ENCODE data around the gene FTSJ3.
"Not testable (repeated sequence)": the region's sequence is repeated elsewhere in the genome, so short reads cannot be mapped to it uniquely, and the experiment has no call there.

The FTSJ3 gene

GRCh38 chr17:63822537-63822936 lies 4.9 kb downstream of the FTSJ3 start:
- ATAC-seq = no peak
- no peak overlapping the region for H3K27ac Mint-ChIP-seq
- no peaks in the 10 kb centered on the region for H3K27me3 Mint-ChIP-seq
- peaks cover 50% of the 10 kb centered on the region for H3K4me1 Mint-ChIP-seq
- no peaks in the 10 kb centered on the region for H3K9me3 Mint-ChIP-seq
- no peak for DNase-seq
- no peak overlapping the region for H3K4me3 Mint-ChIP-seq

- DNase-seq (no peak), ATAC-seq (no peak)
- H3K27me3 Mint-ChIP-seq = no peaks in the 10 kb centered on the region
- H3K4me1 Mint-ChIP-seq = peaks cover 50% of the 10 kb centered on the region
- H3K4me3 Mint-ChIP-seq = peak overlapping the region in 1 of 2 donors; percentile 13
- H3K9me3 Mint-ChIP-seq = no peaks in the 10 kb centered on the region
- H3K27ac Mint-ChIP-seq = peak overlapping the region; percentile 55 to 86
These were observed 5.7 kb downstream of the FTSJ3 start for GRCh38 chr17:63821804-63822203.

GRCh38 chr17:63820963-63821561 lies 6.4 kb downstream of the FTSJ3 start:
- no peaks in the 10 kb centered on the region for H3K27me3 Mint-ChIP-seq
- ATAC-seq (peak; percentile 31), DNase-seq (no peak)
- peak overlapping the region; percentile 4 to 71 for H3K27ac Mint-ChIP-seq
- peaks cover 44% of the 10 kb centered on the region for H3K4me1 Mint-ChIP-seq
- H3K4me3 Mint-ChIP-seq = peak overlapping the region; percentile 3 to 23
- no peaks in the 10 kb centered on the region for H3K9me3 Mint-ChIP-seq

- peaks cover 32% of the 10 kb centered on the region for H3K4me1 Mint-ChIP-seq
- peak; percentile 44 for ATAC-seq
- peak overlapping the region; percentile 55 to 79 for H3K27ac Mint-ChIP-seq
- no peaks in the 10 kb centered on the region for H3K9me3 Mint-ChIP-seq
- peak overlapping the region; percentile 20 to 45 for H3K4me3 Mint-ChIP-seq
- H3K27me3 Mint-ChIP-seq = no peaks in the 10 kb centered on the region
- no peak for DNase-seq
These were observed 7.6 kb downstream of the FTSJ3 start for GRCh38 chr17:63819585-63820537.

GRCh38 chr17:63819131-63819530 lies 8.3 kb downstream of the FTSJ3 start:
- no peak for ATAC-seq
- no peaks in the 10 kb centered on the region for H3K27me3 Mint-ChIP-seq
- no peak for DNase-seq
- H3K27ac Mint-ChIP-seq = peak overlapping the region in 1 of 2 donors; percentile 79
- peaks cover 25% of the 10 kb centered on the region for H3K4me1 Mint-ChIP-seq
- no peaks in the 10 kb centered on the region for H3K9me3 Mint-ChIP-seq
- no peak overlapping the region for H3K4me3 Mint-ChIP-seq

GRCh38 chr17:63817736-63818385 lies 9.6 kb downstream of the FTSJ3 start:
- ATAC-seq (no peak), DNase-seq (no peak)
- Mint-ChIP-seq H3K4me1 (peaks cover 12% of the 10 kb centered on the region), H3K27me3 (no peaks in the 10 kb centered on the region), H3K9me3 (no peaks in the 10 kb centered on the region), H3K4me3 (no peak overlapping the region), H3K27ac (peak overlapping the region; percentile 43 to 86)

- Mint-ChIP-seq H3K27me3 (no peaks in the 10 kb centered on the region), H3K4me1 (peaks cover 7% of the 10 kb centered on the region), H3K4me3 (no peak overlapping the region), H3K9me3 (no peaks in the 10 kb centered on the region), H3K27ac (peak overlapping the region in 1 of 2 donors; percentile 7)
- no peak for ATAC-seq
- no peak for DNase-seq
These were observed 10.8 kb downstream of the FTSJ3 start for GRCh38 chr17:63816669-63817068.

- Mint-ChIP-seq H3K4me1 (peaks cover 6% of the 10 kb centered on the region), H3K27ac (peak overlapping the region in 1 of 2 donors; percentile 63), H3K4me3 (no peak overlapping the region), H3K27me3 (no peaks in the 10 kb centered on the region), H3K9me3 (no peaks in the 10 kb centered on the region)
- ATAC-seq (no peak), DNase-seq (no peak)
These were observed 11.3 kb downstream of the FTSJ3 start for GRCh38 chr17:63816123-63816522.

- Mint-ChIP-seq H3K4me1 (peaks cover 10% of the 10 kb centered on the region), H3K9me3 (no peaks in the 10 kb centered on the region), H3K4me3 (no peak overlapping the region), H3K27ac (no peak overlapping the region), H3K27me3 (no peaks in the 10 kb centered on the region)
- DNase-seq = no peak
- ATAC-seq = no peak
These were observed 17.5 kb downstream of the FTSJ3 start for GRCh38 chr17:63809970-63810369.

GRCh38 chr17:63805591-63805990 lies 21.9 kb downstream of the FTSJ3 start:
- H3K27me3 Mint-ChIP-seq = no peaks in the 10 kb centered on the region
- H3K4me3 Mint-ChIP-seq = no peak overlapping the region
- DNase-seq (no peak), ATAC-seq (no peak)
- peak overlapping the region in 1 of 2 donors; percentile 33 for H3K27ac Mint-ChIP-seq
- H3K9me3 Mint-ChIP-seq = no peaks in the 10 kb centered on the region
- H3K4me1 Mint-ChIP-seq = peaks cover 14% of the 10 kb centered on the region

- ATAC-seq (no peak), DNase-seq (no peak)
- Mint-ChIP-seq H3K9me3 (no peaks in the 10 kb centered on the region), H3K27ac (no peak overlapping the region), H3K4me3 (no peak overlapping the region), H3K27me3 (no peaks in the 10 kb centered on the region), H3K4me1 (peaks cover 14% of the 10 kb centered on the region)
These were observed 23.1 kb downstream of the FTSJ3 start for GRCh38 chr17:63804328-63804727.

- Mint-ChIP-seq H3K27me3 (no peaks in the 10 kb centered on the region), H3K4me3 (no peak overlapping the region), H3K4me1 (peaks cover 4% of the 10 kb centered on the region), H3K9me3 (no peaks in the 10 kb centered on the region), H3K27ac (peak overlapping the region in 1 of 2 donors; percentile 81)
- ATAC-seq (no peak), DNase-seq (no peak)
These were observed 26.7 kb downstream of the FTSJ3 start for GRCh38 chr17:63800783-63801182.

- H3K4me1 Mint-ChIP-seq = no peaks in the 10 kb centered on the region
- no peaks in the 10 kb centered on the region for H3K27me3 Mint-ChIP-seq
- DNase-seq = no peak
- H3K27ac Mint-ChIP-seq = no peak overlapping the region
- no peak for ATAC-seq
- no peak overlapping the region for H3K4me3 Mint-ChIP-seq
- H3K9me3 Mint-ChIP-seq = no peaks in the 10 kb centered on the region
These were observed 28.8 kb downstream of the FTSJ3 start for GRCh38 chr17:63798572-63799106.

GRCh38 chr17:63796375-63796774 lies 31.1 kb downstream of the FTSJ3 start:
- H3K27ac Mint-ChIP-seq, H3K4me3 Mint-ChIP-seq, H3K27me3 Mint-ChIP-seq, ATAC-seq, H3K9me3 Mint-ChIP-seq, H3K4me1 Mint-ChIP-seq, DNase-seq: not testable (repeated sequence)

- DNase-seq (no peak), ATAC-seq (no peak)
- Mint-ChIP-seq H3K27ac (no peak overlapping the region), H3K4me3 (no peak overlapping the region), H3K27me3 (no peaks in the 10 kb centered on the region), H3K9me3 (no peaks in the 10 kb centered on the region), H3K4me1 (no peaks in the 10 kb centered on the region)
These were observed 35.3 kb downstream of the FTSJ3 start for GRCh38 chr17:63792055-63792729.
